Kasumi-1 (cell line): ENCODE results near the gene DYNC1LI1.
A peak's percentile ranks its signal among the peaks of the same experiment; 100 is the strongest.

Experiments used
- DNase-seq, 2 experiments: peaks; one replicate each; lab custom pipeline; 2025; lab: John Stamatoyannopoulos, UW

The DYNC1LI1 gene

GRCh38 chr3:32570421-32571191 lies at the start of gene DYNC1LI1:
DYNC1LI1 (minus strand) TSS chr3:32570858; CDS start chr3:32570770, 88 bp downstream.
- DNase-seq: peak; percentile 89 to 90

- DNase-seq: no peak
These were observed 48.7 kb upstream of the DYNC1LI1 start for GRCh38 chr3:32619395-32619794.

- DNase-seq: no peak
These were observed 45.8 kb upstream of the DYNC1LI1 start for GRCh38 chr3:32616267-32616962.

- DNase-seq: no peak
These were observed 44.3 kb upstream of the DYNC1LI1 start for GRCh38 chr3:32614956-32615355.

- no peak for DNase-seq
These were observed 42.5 kb upstream of the DYNC1LI1 start for GRCh38 chr3:32613183-32613582.

- no peak for DNase-seq
These were observed 41.9 kb upstream of the DYNC1LI1 start for GRCh38 chr3:32612547-32612946.

GRCh38 chr3:32607522-32607921 lies 36.9 kb upstream of the DYNC1LI1 start:
- no peak for DNase-seq

GRCh38 chr3:32606960-32607359 lies 36.3 kb upstream of the DYNC1LI1 start:
- DNase-seq: no peak

GRCh38 chr3:32606277-32606676 lies 35.6 kb upstream of the DYNC1LI1 start:
- DNase-seq: no peak

- no peak for DNase-seq
These were observed 32.4 kb upstream of the DYNC1LI1 start for GRCh38 chr3:32603064-32603463.

- no peak for DNase-seq
These were observed 31.5 kb upstream of the DYNC1LI1 start for GRCh38 chr3:32602206-32602605.

GRCh38 chr3:32601722-32602121 lies 31.1 kb upstream of the DYNC1LI1 start:
- no peak for DNase-seq

- DNase-seq: no peak
These were observed 27.0 kb upstream of the DYNC1LI1 start for GRCh38 chr3:32597656-32598055.

- no peak for DNase-seq
These were observed 26.3 kb upstream of the DYNC1LI1 start for GRCh38 chr3:32596909-32597369.

GRCh38 chr3:32596282-32596908 lies 25.7 kb upstream of the DYNC1LI1 start:
- DNase-seq: no peak

GRCh38 chr3:32595323-32595722 lies 24.7 kb upstream of the DYNC1LI1 start:
- DNase-seq: no peak

GRCh38 chr3:32593903-32594525 lies 23.4 kb upstream of the DYNC1LI1 start:
- DNase-seq: no peak

- DNase-seq: no peak
These were observed 22.2 kb upstream of the DYNC1LI1 start for GRCh38 chr3:32592696-32593353.

- no peak for DNase-seq
These were observed 21.4 kb upstream of the DYNC1LI1 start for GRCh38 chr3:32592011-32592410.

GRCh38 chr3:32591186-32591585 lies 20.5 kb upstream of the DYNC1LI1 start:
- DNase-seq: no peak

GRCh38 chr3:32586356-32586755 lies 15.7 kb upstream of the DYNC1LI1 start:
- DNase-seq: no peak

- DNase-seq: no peak
These were observed 14.0 kb upstream of the DYNC1LI1 start for GRCh38 chr3:32584660-32585059.
